Ovary (tissue), 3 donors: ENCODE measurements around the gene ATXN2.

Experiments
- CTCF ChIP-seq, 3 donors: fragments of 450-650 bp in 2 of 3; fragments of 200-600 bp in 1 of 3; IDR thresholded peaks; one replicate each; pipeline versions ENCODE4 v1.5.1 to v1.8.0; 2016 to 2022; ENCODE audit warnings: antibody characterized with exemption in 3 of 3, mild to moderate bottlenecking in 1 of 3
- EP300 ChIP-seq: sonication (generic); formaldehyde crosslinking; IDR thresholded peaks from one replicate; pipeline ENCODE4 v1.6.1; 2017; ENCODE audit warnings: antibody characterized with exemption
- POLR2A ChIP-seq: fragments of 450-650 bp; IDR thresholded peaks from one replicate; pipeline ENCODE4 v1.6.1; 2017; ENCODE audit warnings: antibody characterized with exemption, mild to moderate bottlenecking, moderate library complexity
- donor health status: DM: no; HTN: no; CAD: no.

GRCh38 chr12:111523587-111524167 is 75.4 kb downstream of the ATXN2 start:
- TF ChIP-seq POLR2A: no peak
- no peak for TF ChIP-seq CTCF (IDR thresholded peaks at IDR 0.05)
- no peak for TF ChIP-seq EP300
